ENCODE results near the gene NUDT22.

NUDT22 gene

DNA sequence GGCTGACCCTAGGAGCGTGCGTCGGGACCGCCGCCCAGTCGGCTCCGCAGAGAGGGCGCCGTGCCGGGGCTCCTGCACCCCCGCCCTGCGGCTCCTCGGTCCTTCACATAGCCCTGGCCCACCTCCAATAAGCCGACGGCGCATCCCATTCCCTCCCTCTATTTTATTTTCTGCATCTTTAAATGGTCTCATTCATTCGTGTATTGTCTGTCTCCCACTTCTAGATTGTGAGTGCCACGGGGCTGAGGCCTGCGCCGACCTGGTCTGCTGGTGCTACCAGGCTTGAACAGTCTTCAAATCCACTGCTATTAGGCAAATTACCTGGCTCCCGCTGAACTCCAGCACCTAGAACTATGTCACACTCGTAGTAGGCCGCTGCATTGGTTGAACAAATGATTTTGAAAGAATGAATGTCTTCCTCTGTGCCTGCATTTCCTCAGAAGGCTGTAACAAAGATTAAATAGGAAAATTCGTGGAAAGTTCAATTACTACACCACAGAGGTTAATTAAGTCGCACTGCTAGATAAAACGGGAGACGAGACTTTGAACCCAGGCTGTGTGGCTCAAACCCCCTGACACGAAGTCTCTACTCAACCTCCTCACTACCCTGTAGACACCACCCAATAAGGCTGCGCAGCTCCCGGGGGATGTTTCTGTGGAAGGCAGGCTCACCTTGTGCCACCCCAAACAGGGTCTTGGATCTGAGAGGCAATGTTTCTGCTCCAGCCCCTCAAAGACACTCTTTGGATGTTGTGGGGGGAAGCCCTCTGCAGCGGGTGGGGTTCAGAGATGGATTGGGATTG lies 21.9 kb downstream of the NUDT22 start:
- Histone ChIP-seq H3K9ac (ENCODE audit: low read length) (peak overlapping the region; percentile 90), H3K4me2 (ENCODE audit: low read length) (peak overlapping the region; percentile 98), H3K27me3 (ENCODE audit: low read depth, low read length) (no peaks in the 10 kb centered on the region), H3K79me2 (ENCODE audit: low read length) (peaks cover 55% of the 10 kb centered on the region), H3K4me3 (ENCODE audit: low read length) (peak overlapping the region; percentile 89), H4K20me1 (ENCODE audit: insufficient read depth, low read length) (peaks cover 5% of the 10 kb centered on the region; the same call in 1 of the 2 replicates), H3K4me1 (ENCODE audit: low read length) (peaks cover 37% of the 10 kb centered on the region), H3K36me3 (replicated peaks; ENCODE audit: low read depth, low read length) (peaks cover 14% of the 10 kb centered on the region), H3K9me3 (ENCODE audit: insufficient read depth, low read length) (no peaks in the 10 kb centered on the region), H2AFZ (ENCODE audit: low read depth, low read length) (peak overlapping the region; percentile 66), H3K27ac (ENCODE audit: low read length) (peak overlapping the region; percentile 78)
- TF ChIP-seq, protein P1, sequence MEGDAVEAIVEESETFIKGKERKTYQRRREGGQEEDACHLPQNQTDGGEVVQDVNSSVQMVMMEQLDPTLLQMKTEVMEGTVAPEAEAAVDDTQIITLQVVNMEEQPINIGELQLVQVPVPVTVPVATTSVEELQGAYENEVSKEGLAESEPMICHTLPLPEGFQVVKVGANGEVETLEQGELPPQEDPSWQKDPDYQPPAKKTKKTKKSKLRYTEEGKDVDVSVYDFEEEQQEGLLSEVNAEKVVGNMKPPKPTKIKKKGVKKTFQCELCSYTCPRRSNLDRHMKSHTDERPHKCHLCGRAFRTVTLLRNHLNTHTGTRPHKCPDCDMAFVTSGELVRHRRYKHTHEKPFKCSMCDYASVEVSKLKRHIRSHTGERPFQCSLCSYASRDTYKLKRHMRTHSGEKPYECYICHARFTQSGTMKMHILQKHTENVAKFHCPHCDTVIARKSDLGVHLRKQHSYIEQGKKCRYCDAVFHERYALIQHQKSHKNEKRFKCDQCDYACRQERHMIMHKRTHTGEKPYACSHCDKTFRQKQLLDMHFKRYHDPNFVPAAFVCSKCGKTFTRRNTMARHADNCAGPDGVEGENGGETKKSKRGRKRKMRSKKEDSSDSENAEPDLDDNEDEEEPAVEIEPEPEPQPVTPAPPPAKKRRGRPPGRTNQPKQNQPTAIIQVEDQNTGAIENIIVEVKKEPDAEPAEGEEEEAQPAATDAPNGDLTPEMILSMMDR (IDR thresholded peaks at IDR 0.05; ENCODE audit: low read depth, low read length), result no peak
- no peak for TF ChIP-seq EZH2phosphoT487 (IDR thresholded peaks at IDR 0.05; ENCODE audit: low read depth)

DNA sequence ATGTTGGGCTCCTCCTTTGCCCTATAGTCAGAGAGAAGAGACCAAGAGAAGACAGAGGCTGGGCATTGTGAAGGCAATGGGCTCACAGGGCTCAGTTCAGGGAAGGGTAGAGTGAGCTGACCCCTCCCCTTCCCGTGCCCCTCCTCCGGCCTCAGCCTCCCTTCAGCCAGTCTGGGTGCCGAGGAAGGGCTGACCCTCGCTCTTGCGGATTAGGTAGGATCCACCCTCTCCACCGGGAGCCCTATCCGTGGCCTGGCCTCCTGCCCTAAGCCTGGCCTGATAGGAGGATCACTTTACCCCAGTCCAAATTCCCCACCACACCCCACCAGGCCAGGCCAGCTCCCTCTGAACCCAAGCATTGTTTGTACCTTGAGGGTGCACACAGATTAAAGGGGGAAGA lies 22.5 kb downstream of the NUDT22 start:
- no peak overlapping the region for H2AFZ ChIP-seq (ENCODE audit: low read depth, low read length)
- H3K79me2 ChIP-seq (ENCODE audit: low read length), result peaks cover 55% of the 10 kb centered on the region
- H3K4me1 ChIP-seq (ENCODE audit: low read length), result peaks cover 38% of the 10 kb centered on the region
- TF ChIP-seq EZH2phosphoT487 (IDR thresholded peaks at IDR 0.05; ENCODE audit: low read depth), result no peak
- TF ChIP-seq, protein P1 (IDR thresholded peaks at IDR 0.05; ENCODE audit: low read depth, low read length), result no peak
- no peak overlapping the region for H3K27ac ChIP-seq (ENCODE audit: low read length)
- H3K4me3 ChIP-seq (ENCODE audit: low read length), result no peak overlapping the region
- H3K4me2 ChIP-seq (ENCODE audit: low read length), result no peak overlapping the region
- no peaks in the 10 kb centered on the region for H3K9me3 ChIP-seq (ENCODE audit: insufficient read depth, low read length)
- no peak overlapping the region for H3K9ac ChIP-seq (ENCODE audit: low read length)
- H4K20me1 ChIP-seq (ENCODE audit: insufficient read depth, low read length), result peaks cover 8% of the 10 kb centered on the region; the same call in 1 of the 2 replicates
- H3K36me3 ChIP-seq (replicated peaks; ENCODE audit: low read depth, low read length), result peaks cover 7% of the 10 kb centered on the region
- no peaks in the 10 kb centered on the region for H3K27me3 ChIP-seq (ENCODE audit: low read depth, low read length)

DNA sequence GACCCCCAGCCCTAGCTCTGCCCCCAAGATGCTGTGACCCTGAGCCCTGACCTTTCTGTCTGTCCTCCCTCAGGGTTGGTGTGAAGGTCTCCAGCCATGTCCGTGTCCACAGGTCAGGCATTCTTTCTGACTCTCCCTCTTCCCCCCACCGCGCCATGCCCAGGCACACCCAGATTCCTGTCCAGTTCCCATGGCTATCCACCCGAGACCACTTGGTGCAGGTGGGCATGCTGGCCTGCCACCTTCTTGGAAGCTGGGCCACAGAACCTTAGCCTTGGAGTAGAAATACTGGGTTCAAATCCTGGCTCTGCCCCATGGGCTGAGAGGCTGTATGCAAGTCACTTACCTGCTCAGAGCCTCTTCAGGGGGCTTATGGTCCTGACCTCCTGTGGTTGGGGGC lies 23.0 kb downstream of the NUDT22 start:
- H3K9me3 ChIP-seq (ENCODE audit: insufficient read depth, low read length), result no peaks in the 10 kb centered on the region
- no peak overlapping the region for H3K9ac ChIP-seq (ENCODE audit: low read length)
- H4K20me1 ChIP-seq (ENCODE audit: insufficient read depth, low read length), result peaks cover 11% of the 10 kb centered on the region; the same call in 1 of the 2 replicates
- H3K36me3 ChIP-seq (replicated peaks; ENCODE audit: low read depth, low read length), result peaks cover 2% of the 10 kb centered on the region
- H3K4me1 ChIP-seq (ENCODE audit: low read length), result peaks cover 40% of the 10 kb centered on the region
- H3K27me3 ChIP-seq (ENCODE audit: low read depth, low read length), result no peaks in the 10 kb centered on the region
- H3K4me2 ChIP-seq (ENCODE audit: low read length), result no peak overlapping the region
- peaks cover 52% of the 10 kb centered on the region for H3K79me2 ChIP-seq (ENCODE audit: low read length)
- H2AFZ ChIP-seq (ENCODE audit: low read depth, low read length), result no peak overlapping the region
- no peak for TF ChIP-seq EZH2phosphoT487 (IDR thresholded peaks at IDR 0.05; ENCODE audit: low read depth)
- TF ChIP-seq, protein P1 (IDR thresholded peaks at IDR 0.05; ENCODE audit: low read depth, low read length), result no peak
- H3K4me3 ChIP-seq (ENCODE audit: low read length), result no peak overlapping the region
- H3K27ac ChIP-seq (ENCODE audit: low read length), result no peak overlapping the region

DNA sequence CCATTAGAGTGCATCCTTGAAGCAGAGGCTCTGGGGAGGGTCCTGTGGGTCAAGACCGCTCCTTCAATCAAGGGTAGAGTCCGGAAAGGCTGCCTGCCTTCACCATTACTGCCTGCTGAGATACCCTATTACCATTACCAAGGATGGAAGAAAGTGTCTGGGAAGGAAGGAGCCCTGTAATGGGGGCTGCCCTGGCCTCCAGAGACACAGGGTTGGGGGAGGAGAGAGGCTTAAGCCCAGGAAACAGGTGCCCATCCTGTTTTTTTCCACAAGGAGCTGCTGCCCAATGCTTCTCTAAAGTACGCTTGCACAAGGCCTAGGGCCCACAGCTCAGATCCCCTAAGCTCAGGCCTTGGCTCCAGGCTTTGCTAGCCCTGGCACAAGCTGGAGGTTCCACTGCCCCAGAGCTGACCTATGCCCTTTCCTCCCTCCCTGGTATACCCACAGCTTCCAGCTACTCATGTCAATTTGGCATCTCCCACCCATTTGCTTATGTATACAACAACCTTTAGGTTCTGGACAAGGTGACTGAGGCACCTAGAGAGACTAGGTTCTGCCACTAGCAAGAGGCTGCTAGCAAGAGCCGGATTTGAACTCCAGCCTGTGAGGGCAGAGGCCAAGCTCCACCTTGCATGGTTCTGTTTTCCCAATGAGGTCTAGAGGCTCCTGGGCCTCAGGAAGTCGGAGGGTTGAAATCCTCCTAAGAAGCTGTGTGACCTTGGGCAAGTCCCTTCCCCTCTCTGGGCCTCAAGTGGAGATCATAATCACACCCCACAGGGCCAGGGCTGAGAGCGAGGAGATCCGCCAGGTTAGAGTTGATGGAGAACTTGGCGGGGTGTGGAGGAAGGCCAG lies 23.7 kb downstream of the NUDT22 start:
- H2AFZ ChIP-seq (ENCODE audit: low read depth, low read length), result no peak overlapping the region
- peak overlapping the region; percentile 92; the same call in 1 of the 2 replicates for H3K4me2 ChIP-seq (ENCODE audit: low read length)
- H3K4me3 ChIP-seq (ENCODE audit: low read length), result no peak overlapping the region
- no peaks in the 10 kb centered on the region for H3K27me3 ChIP-seq (ENCODE audit: low read depth, low read length)
- H3K79me2 ChIP-seq (ENCODE audit: low read length), result peaks cover 45% of the 10 kb centered on the region
- peaks cover 39% of the 10 kb centered on the region for H3K4me1 ChIP-seq (ENCODE audit: low read length)
- H4K20me1 ChIP-seq (ENCODE audit: insufficient read depth, low read length), result peaks cover 11% of the 10 kb centered on the region; the same call in 1 of the 2 replicates
- H3K36me3 ChIP-seq (replicated peaks; ENCODE audit: low read depth, low read length), result no peaks in the 10 kb centered on the region
- no peak overlapping the region for H3K9ac ChIP-seq (ENCODE audit: low read length)
- no peaks in the 10 kb centered on the region for H3K9me3 ChIP-seq (ENCODE audit: insufficient read depth, low read length)
- no peak overlapping the region for H3K27ac ChIP-seq (ENCODE audit: low read length)
- TF ChIP-seq EZH2phosphoT487 (IDR thresholded peaks at IDR 0.05; ENCODE audit: low read depth), result no peak
- TF ChIP-seq, protein P1 (IDR thresholded peaks at IDR 0.05; ENCODE audit: low read depth, low read length), result no peak

Measured in OCI-LY3 (cell line).